Calu3 (cell line): Measurements from ENCODE around the gene WDFY2. TPM values are rescaled to one million over a fixed set of nuclear protein-coding genes. Genes with fewer than 3 reads are reported as not detected.

Experiments used
- BruUV-seq: library from RNA; stranded (reverse); fragments of 400-500 nt; replicated peaks from 2 replicates; lab custom pipeline; 2021; lab: Mats Ljungman, UMichigan
- CTCF ChIA-PET: fragments of 300-600 bp; sonication (Branson Sonifier 250); formaldehyde crosslinking; loops from one replicate; lab custom pipeline; 2022; ENCODE audit warnings: antibody characterized with exemption; lab: Charles Lee
- DNase-seq: peaks from one replicate; pipeline ENCODE4 v3.0.0; 2022
- H3K27ac Mint-ChIP-seq: one replicate; pipeline ENCODE4 v1.8.0; 2022; ENCODE audit warnings: mixed read lengths; ENCODE audit not compliant: unreplicated experiment
- H3K27me3 Mint-ChIP-seq: one replicate; pipeline ENCODE4 v1.8.0; 2022; ENCODE audit warnings: mixed read lengths; ENCODE audit not compliant: unreplicated experiment
- H3K36me3 Mint-ChIP-seq: one replicate; pipeline ENCODE4 v1.8.0; 2022; ENCODE audit warnings: mild to moderate bottlenecking, moderate library complexity, mixed read lengths; ENCODE audit not compliant: insufficient read depth, unreplicated experiment
- H3K4me1 Mint-ChIP-seq: one replicate; pipeline ENCODE4 v1.8.0; 2022; ENCODE audit warnings: mild to moderate bottlenecking, low read depth, mixed read lengths; ENCODE audit not compliant: unreplicated experiment
- H3K4me3 Mint-ChIP-seq: one replicate; pipeline ENCODE4 v1.8.0; 2022; ENCODE audit warnings: mild to moderate bottlenecking, low read depth, moderate library complexity, mixed read lengths; ENCODE audit not compliant: unreplicated experiment
- H3K9me3 Mint-ChIP-seq: one replicate; pipeline ENCODE4 v1.8.0; 2022; ENCODE audit warnings: low read depth, mixed read lengths; ENCODE audit not compliant: unreplicated experiment
- intact Hi-C: fragments of 100-400 bp; cut with micrococcal nuclease; formaldehyde crosslinking; loops from one replicate; pipeline ENCODE4 v1.10.0; 2022; ENCODE audit not compliant: unreplicated experiment
- total RNA-seq: library from RNA; stranded (reverse); gene quantifications from 2 replicates; pipeline ENCODE4 v1.2.3, GENCODE V29; 2022
- TF ChIP-seq, protein P1 (sequence below): fragments of 200-600 bp; IDR thresholded peaks from one replicate; pipeline ENCODE4 v1.8.0; 2022; ENCODE audit warnings: antibody characterized with exemption; ENCODE audit not compliant: unreplicated experiment

The WDFY2 gene
- total RNA-seq, 1 experiment from 2014 or later = 5.9 TPM

- Mint-ChIP-seq H3K4me1 (peaks cover 18% of the 10 kb centered on the region), H3K9me3 (peaks cover 3% of the 10 kb centered on the region), H3K27me3 (no peaks in the 10 kb centered on the region), H3K4me3 (peak overlapping the region; percentile 22), H3K36me3 (peaks cover 5% of the 10 kb centered on the region), H3K27ac (peak overlapping the region; percentile 72)
- DNase-seq = no peak
- BruUV-seq = no TSS peak
- CTCF ChIA-PET = interaction anchor here (1.3 kb wide), 1 partner anchor 16 kb away, joined by 3 read pairs; no protein-coding TSS in a partner anchor
- intact Hi-C loops = no loop called here
- TF ChIP-seq, protein P1, sequence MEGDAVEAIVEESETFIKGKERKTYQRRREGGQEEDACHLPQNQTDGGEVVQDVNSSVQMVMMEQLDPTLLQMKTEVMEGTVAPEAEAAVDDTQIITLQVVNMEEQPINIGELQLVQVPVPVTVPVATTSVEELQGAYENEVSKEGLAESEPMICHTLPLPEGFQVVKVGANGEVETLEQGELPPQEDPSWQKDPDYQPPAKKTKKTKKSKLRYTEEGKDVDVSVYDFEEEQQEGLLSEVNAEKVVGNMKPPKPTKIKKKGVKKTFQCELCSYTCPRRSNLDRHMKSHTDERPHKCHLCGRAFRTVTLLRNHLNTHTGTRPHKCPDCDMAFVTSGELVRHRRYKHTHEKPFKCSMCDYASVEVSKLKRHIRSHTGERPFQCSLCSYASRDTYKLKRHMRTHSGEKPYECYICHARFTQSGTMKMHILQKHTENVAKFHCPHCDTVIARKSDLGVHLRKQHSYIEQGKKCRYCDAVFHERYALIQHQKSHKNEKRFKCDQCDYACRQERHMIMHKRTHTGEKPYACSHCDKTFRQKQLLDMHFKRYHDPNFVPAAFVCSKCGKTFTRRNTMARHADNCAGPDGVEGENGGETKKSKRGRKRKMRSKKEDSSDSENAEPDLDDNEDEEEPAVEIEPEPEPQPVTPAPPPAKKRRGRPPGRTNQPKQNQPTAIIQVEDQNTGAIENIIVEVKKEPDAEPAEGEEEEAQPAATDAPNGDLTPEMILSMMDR = no peak
These were observed 26.2 kb upstream of the WDFY2 start for GRCh38 chr13:51557875-51558612.

DNA sequence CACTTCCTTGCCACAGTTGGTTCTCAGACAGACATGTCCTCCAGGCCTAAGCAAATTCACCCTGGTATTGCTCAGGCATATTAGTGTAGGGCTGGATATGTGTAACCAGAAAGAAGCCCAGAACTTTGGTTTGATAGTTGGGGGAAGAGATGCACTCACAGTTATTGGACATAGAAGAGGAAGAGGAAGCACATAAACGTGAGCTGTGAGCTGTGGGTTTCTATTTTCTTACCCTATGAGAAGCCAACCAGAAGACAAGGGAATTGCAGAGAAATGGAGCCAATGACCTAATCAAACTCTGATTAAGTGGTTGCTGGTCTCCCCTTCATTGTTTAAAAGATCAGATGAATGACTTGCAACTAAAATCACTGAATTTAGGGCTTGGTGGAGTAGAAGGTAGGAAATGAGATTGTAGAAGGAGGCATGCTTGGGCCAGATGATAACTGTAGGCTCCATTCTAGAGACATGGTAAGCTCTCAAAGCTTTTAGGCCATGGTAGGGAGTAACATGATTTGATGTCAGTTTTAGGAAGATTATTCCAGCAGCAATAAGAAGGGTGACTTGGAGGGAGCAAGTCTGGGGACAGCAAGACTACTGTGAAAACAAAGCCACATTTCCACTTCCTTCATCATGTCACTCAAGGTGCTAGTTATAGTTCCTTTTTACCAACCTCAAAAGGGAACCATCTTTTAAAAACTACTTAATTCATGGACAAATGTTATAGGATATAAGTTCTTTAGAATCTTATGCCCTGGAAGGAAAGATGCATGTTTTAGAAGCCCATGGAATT, 24.1 kb upstream of the WDFY2 start:
- no peak overlapping the region for H3K27ac Mint-ChIP-seq
- intact Hi-C loops = no loop called here

GRCh38 chr13:51562011-51562671, 22.1 kb upstream of the WDFY2 start:
- no peak overlapping the region for H3K27ac Mint-ChIP-seq
- peaks cover 3% of the 10 kb centered on the region for H3K9me3 Mint-ChIP-seq
- TF ChIP-seq, protein P1 = no peak
- no peaks in the 10 kb centered on the region for H3K27me3 Mint-ChIP-seq
- no TSS peak for BruUV-seq
- intact Hi-C loops = no loop called here
- H3K36me3 Mint-ChIP-seq = peaks cover 5% of the 10 kb centered on the region
- CTCF ChIA-PET = no interaction called here
- no peak overlapping the region for H3K4me3 Mint-ChIP-seq
- H3K4me1 Mint-ChIP-seq = peaks cover 27% of the 10 kb centered on the region
- DNase-seq = no peak

More for the DNA sequence above, 24.1 kb upstream of the WDFY2 start:
- H3K4me1 Mint-ChIP-seq = peaks cover 27% of the 10 kb centered on the region
- no peak for DNase-seq
- CTCF ChIA-PET = no interaction called here
- H3K36me3 Mint-ChIP-seq = peaks cover 5% of the 10 kb centered on the region
- no peak overlapping the region for H3K4me3 Mint-ChIP-seq
- peaks cover 3% of the 10 kb centered on the region for H3K9me3 Mint-ChIP-seq
- no peaks in the 10 kb centered on the region for H3K27me3 Mint-ChIP-seq
- BruUV-seq = no TSS peak
- TF ChIP-seq, protein P1 = no peak

DNA sequence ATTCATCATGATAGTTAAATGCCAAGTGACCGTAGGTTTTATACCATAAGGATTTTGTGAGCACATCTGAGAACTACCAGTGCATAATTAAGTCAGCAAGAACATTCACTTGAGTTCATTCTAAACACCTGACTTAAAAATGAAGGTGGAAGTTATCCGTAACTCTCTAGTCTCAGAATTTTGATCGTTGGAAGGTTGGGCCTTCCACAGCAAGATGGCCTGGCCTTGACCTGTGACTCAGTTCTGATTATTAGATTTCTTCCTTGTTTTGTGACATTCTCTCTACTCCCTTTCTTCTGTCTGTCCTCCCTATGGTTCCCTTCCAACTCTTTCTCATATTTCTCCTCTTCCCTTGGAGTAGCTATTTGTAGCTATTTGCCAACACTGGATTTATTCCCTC, 20.0 kb upstream of the WDFY2 start:
- Mint-ChIP-seq H3K4me1 (peaks cover 9% of the 10 kb centered on the region), H3K27me3 (no peaks in the 10 kb centered on the region), H3K4me3 (no peak overlapping the region), H3K27ac (no peak overlapping the region), H3K36me3 (peaks cover 2% of the 10 kb centered on the region), H3K9me3 (peaks cover under 1% of the 10 kb centered on the region)
- intact Hi-C loops = no loop called here
- no peak for DNase-seq
- CTCF ChIA-PET = no interaction called here
- no TSS peak for BruUV-seq
- TF ChIP-seq, protein P1 = no peak
